ENCODE measurements around the gene ROBO1. TPM values are rescaled to one million over a fixed set of nuclear protein-coding genes. Genes with fewer than 3 reads are reported as not detected.

ROBO1 gene
- total RNA-seq, 1 donor from 2014 or later = 43.7 TPM

DNA sequence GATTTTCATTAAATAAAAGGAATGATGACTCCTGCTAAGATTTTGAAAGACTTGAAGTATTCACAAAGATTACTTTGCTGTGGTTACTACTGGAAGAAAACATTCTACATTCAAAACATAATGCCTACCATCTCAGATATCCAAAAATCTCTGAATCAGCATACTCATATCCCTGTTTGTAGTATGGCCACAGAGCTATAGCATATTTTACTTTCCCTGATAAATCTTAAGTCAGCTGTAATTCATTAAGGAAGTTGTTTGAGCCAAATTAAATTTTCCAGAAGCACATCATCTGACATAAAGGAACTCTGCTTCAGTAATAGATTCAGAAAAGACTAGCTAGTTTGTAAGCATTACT is 942.0 kb downstream of the ROBO1 start:
- Mint-ChIP-seq H3K27ac (ENCODE audit: unreplicated experiment) (no peak overlapping the region), H3K4me1 (ENCODE audit: low read depth) (peaks cover 20% of the 10 kb centered on the region), H3K9me3 (ENCODE audit: low read depth) (no peaks in the 10 kb centered on the region), H3K4me3 (ENCODE audit: unreplicated experiment) (no peak overlapping the region), H3K27me3 (ENCODE audit: low read depth) (no peaks in the 10 kb centered on the region), H3K36me3 (ENCODE audit: low read depth) (no peaks in the 10 kb centered on the region)
- TF ChIP-seq, protein P1, sequence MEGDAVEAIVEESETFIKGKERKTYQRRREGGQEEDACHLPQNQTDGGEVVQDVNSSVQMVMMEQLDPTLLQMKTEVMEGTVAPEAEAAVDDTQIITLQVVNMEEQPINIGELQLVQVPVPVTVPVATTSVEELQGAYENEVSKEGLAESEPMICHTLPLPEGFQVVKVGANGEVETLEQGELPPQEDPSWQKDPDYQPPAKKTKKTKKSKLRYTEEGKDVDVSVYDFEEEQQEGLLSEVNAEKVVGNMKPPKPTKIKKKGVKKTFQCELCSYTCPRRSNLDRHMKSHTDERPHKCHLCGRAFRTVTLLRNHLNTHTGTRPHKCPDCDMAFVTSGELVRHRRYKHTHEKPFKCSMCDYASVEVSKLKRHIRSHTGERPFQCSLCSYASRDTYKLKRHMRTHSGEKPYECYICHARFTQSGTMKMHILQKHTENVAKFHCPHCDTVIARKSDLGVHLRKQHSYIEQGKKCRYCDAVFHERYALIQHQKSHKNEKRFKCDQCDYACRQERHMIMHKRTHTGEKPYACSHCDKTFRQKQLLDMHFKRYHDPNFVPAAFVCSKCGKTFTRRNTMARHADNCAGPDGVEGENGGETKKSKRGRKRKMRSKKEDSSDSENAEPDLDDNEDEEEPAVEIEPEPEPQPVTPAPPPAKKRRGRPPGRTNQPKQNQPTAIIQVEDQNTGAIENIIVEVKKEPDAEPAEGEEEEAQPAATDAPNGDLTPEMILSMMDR (IDR thresholded peaks at IDR 0.05) = no peak
- DNase-seq (ENCODE audit: low spot score) = no peak

- Mint-ChIP-seq H3K36me3 (ENCODE audit: low read depth) (no peaks in the 10 kb centered on the region), H3K4me3 (ENCODE audit: unreplicated experiment) (no peak overlapping the region), H3K27me3 (ENCODE audit: low read depth) (no peaks in the 10 kb centered on the region), H3K27ac (ENCODE audit: unreplicated experiment) (no peak overlapping the region), H3K4me1 (ENCODE audit: low read depth) (peaks cover 26% of the 10 kb centered on the region), H3K9me3 (ENCODE audit: low read depth) (no peaks in the 10 kb centered on the region)
- TF ChIP-seq, protein P1 (IDR thresholded peaks at IDR 0.05) = no peak
- no peak for DNase-seq (ENCODE audit: low spot score)
Measured at GRCh38 chr3:78825118-78825857, 942.5 kb downstream of the ROBO1 start.

DNA sequence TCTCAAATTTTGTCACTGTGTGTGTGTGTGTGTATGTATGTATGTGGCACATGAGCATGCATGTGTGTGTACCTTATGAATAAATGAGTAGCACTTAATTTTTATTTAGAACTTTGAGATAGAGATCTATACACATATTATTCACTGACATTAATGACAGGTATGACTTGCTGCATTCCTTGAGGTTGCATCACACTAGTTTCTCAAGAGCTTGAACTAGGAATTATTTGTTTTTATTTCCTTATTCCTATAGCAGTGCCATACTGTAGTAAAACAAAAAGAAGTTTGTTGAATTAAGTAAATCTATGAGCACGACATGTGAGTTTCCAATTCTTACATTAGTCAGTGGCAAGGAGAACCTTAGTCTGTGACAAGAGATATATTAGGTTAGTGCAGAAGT is 943.9 kb downstream of the ROBO1 start:
- H3K4me1 Mint-ChIP-seq (ENCODE audit: low read depth) = peaks cover 28% of the 10 kb centered on the region
- no peak overlapping the region for H3K4me3 Mint-ChIP-seq (ENCODE audit: unreplicated experiment)
- TF ChIP-seq, protein P1 (IDR thresholded peaks at IDR 0.05) = no peak
- DNase-seq (ENCODE audit: low spot score) = no peak
- no peaks in the 10 kb centered on the region for H3K36me3 Mint-ChIP-seq (ENCODE audit: low read depth)
- H3K9me3 Mint-ChIP-seq (ENCODE audit: low read depth) = no peaks in the 10 kb centered on the region
- no peaks in the 10 kb centered on the region for H3K27me3 Mint-ChIP-seq (ENCODE audit: low read depth)
- H3K27ac Mint-ChIP-seq (ENCODE audit: unreplicated experiment) = no peak overlapping the region

- peak overlapping the region; percentile 17 for H3K27ac Mint-ChIP-seq (ENCODE audit: unreplicated experiment)
Measured at GRCh38 chr3:78823434-78823833, 944.4 kb downstream of the ROBO1 start.

GRCh38 chr3:78822726-78823125 is 945.1 kb downstream of the ROBO1 start:
- no peak for DNase-seq (ENCODE audit: low spot score)
- Mint-ChIP-seq H3K4me3 (ENCODE audit: unreplicated experiment) (no peak overlapping the region), H3K36me3 (ENCODE audit: low read depth) (no peaks in the 10 kb centered on the region), H3K27ac (ENCODE audit: unreplicated experiment) (no peak overlapping the region), H3K9me3 (ENCODE audit: low read depth) (no peaks in the 10 kb centered on the region), H3K4me1 (ENCODE audit: low read depth) (peaks cover 28% of the 10 kb centered on the region), H3K27me3 (ENCODE audit: low read depth) (no peaks in the 10 kb centered on the region)
- TF ChIP-seq, protein P1 (IDR thresholded peaks at IDR 0.05) = no peak

More at GRCh38 chr3:78823434-78823833, 944.4 kb downstream of the ROBO1 start:
- Mint-ChIP-seq H3K4me1 (ENCODE audit: low read depth) (peaks cover 28% of the 10 kb centered on the region), H3K9me3 (ENCODE audit: low read depth) (no peaks in the 10 kb centered on the region), H3K27me3 (ENCODE audit: low read depth) (no peaks in the 10 kb centered on the region), H3K4me3 (ENCODE audit: unreplicated experiment) (no peak overlapping the region), H3K36me3 (ENCODE audit: low read depth) (no peaks in the 10 kb centered on the region)
- TF ChIP-seq, protein P1 (IDR thresholded peaks at IDR 0.05) = no peak
- no peak for DNase-seq (ENCODE audit: low spot score)
